CD4-positive, alpha-beta T cell treated with Interleukin-15 for 4 hours (primary cell): ENCODE measurements around the gene CREBBP.
A peak's percentile ranks its signal among the peaks of the same experiment; 100 is the strongest.

Source experiments
- DNase-seq: peaks from one replicate; pipeline ENCODE4 v3.0.0-alpha.2; 2020; ENCODE audit warnings: low spot score

Gene CREBBP

GRCh38 chr16:3856367-3857141 lies 24.0 kb downstream of the CREBBP start:
- no peak for DNase-seq

DNA sequence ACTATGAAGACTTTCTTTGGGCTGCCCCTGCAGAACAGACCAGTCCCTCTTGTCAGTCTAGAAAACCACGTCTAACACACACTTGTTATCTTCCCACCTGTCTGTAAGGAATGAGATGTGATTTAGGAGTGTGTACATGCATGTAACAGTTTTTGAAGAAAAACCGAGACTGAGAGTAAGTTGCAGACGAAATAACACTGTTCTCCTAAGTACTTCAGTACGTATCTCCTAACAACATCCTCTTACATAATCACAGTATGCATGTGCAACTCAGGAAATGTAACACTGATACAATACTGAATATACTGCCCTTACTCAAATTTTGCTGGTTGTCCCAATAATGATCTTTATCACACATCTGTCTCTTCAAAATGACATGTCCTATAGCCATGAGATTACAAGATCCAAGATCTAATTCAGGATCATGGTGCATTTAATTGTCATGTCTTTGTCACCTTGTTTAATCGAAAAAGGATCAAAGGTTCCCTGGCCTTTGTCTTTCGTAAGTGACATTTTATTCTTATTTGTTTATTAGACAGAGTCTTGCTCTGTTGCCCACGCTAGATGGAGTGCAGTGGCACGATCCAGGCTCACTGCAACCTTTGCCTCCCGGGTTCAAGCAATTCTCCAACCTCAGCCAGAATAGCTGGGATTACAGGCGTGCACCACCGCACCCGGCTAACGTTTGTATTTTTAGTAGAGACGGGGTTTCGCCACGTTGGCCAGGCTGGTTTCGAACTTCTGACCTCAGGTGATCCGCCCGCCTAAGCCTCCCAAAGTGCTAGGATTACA lies 25.6 kb downstream of the CREBBP start:
- DNase-seq: no peak

DNA sequence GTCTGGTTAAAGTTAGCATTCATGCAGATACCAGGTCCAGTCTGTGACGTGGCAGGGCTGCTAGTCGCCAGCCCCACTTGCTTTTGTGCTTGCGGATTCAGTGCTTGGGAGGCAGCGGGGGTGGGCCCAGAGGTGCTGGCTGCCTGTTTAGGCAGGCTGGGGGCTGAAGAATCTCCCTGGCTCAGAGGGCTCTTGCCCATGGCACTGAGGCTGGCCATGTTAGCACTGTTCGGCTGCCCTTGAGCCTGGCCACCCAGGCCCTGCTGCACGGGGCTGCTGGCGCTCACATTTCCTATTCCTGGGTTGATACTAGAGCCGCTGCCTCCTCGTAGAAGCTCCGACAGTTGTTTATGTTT lies 30.0 kb downstream of the CREBBP start:
- DNase-seq: no peak

- DNase-seq: no peak
Measured at GRCh38 chr16:3849751-3850543, 30.6 kb downstream of the CREBBP start.

DNA sequence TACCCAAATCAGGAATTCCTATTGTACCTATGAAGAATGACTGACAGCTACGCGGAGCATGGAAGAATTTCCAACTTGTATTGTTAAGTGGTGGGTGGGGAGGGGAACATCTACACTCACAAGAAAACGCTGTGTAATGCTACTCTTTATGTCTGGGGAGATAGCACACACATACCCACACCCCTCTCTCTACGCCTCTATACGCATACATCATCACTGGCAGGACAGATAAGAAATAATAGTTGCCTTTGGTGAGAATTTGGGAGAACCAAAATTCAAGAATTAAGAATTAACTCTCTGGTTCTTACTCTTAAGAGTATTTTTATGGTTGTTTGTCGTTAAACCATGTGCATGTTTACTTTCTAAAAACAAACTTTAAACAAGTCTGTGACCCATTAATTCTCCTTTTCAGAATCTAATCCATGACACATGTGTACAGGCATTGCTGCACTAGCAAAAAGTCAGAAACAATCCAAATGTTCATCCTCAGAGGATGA lies 33.9 kb downstream of the CREBBP start:
- DNase-seq: no peak

GRCh38 chr16:3846087-3846486 lies 34.4 kb downstream of the CREBBP start:
- DNase-seq: no peak

GRCh38 chr16:3842994-3843393 lies 37.5 kb downstream of the CREBBP start:
- DNase-seq: no peak

GRCh38 chr16:3841729-3842508 lies 38.6 kb downstream of the CREBBP start:
- DNase-seq: no peak

DNA sequence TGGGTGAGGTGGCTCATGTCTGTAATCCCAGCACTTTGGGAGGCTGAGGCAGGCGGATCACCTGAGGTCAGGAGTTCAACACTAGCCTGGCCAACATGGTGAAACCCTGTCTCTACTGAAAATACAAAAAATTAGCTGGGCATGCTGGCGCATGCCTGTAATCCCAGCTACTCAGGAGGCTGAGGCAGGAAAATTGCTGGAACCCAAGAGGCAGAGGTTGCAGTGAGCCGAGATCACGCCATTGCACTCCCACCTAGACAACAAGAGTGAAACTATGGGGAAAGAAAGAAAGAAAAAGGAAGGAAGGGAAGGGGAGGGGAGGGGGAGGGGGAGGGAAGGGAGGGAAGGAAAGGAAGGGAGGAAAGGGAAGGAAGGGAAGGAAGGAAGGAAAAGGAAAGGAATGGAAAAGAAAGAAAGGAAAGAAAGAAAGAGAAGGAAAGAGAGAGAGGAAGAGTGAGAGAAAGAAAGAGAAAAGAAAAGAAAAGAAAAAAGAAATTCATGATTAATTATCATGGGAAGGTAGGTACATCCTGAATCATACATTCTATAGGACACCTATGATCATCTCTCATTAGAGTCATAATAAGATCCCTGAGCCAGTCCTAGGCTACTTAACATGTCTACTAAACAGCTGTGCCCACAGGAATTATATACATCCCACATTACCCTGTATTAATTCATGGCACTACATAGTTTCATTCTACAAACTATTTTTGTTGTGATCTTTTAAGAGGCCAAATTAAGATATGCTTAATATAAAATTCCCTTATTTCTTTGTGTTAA lies 40.9 kb downstream of the CREBBP start:
- DNase-seq: no peak

- DNase-seq: no peak
Measured at GRCh38 chr16:3838600-3839401, 41.7 kb downstream of the CREBBP start.

- no peak for DNase-seq
Measured at GRCh38 chr16:3837851-3838586, 42.5 kb downstream of the CREBBP start.

- no peak for DNase-seq
Measured at GRCh38 chr16:3836641-3837040, 43.9 kb downstream of the CREBBP start.

DNA sequence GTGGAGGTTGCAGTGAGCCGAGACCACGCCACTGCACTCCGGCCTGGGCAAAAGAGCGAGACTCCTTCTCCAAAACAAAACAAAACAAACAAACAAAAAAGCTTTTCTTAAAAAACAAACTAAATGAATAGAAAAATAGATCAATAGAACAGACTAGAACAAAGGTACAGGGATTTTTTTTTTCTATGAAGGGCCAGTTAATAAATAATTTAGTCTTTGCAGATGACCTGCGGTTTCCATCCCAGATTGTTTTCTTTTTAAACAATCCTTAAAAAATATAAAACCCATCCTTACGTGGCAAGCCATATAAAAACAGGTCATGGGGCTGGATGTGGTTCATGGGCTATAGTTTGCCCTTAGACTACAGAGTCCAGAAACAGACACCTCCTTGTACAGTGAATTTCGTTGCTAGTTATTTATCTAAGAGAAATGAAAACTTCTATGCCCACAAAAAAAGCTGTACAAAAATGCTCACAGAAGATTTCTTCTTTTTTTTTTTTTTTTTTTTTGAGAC lies 45.4 kb downstream of the CREBBP start:
- no peak for DNase-seq

GRCh38 chr16:3832668-3833067 lies 47.8 kb downstream of the CREBBP start:
- DNase-seq: no peak

DNA sequence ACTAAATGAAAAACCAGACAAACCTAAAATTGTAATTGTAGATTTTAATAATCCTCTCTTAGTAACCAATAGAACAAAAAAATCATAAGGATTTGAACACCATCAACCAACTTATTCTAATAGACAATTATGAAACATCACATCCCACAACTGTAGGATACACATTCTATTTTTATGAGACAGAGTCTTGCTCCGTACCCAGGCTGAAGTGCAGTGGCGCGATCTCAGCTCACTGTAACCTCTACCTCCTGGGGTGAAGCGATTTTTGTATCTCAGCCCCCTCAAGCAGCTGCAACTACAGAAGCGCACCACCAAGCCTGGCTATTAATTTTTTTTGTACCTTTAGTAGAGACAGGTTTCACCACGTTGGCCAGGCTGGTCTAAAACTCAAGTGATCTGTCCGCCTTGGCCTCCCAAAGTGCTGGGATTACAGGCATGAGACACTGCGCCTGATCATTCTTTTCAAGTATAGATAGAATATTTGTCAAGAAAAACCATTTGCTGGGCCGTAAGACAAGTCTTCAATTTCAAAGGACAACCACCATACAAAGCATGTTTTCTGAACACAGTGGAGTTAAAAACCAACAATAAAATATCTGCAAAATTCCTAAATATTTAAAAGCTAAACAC lies 49.8 kb downstream of the CREBBP start:
- DNase-seq: no peak

DNA sequence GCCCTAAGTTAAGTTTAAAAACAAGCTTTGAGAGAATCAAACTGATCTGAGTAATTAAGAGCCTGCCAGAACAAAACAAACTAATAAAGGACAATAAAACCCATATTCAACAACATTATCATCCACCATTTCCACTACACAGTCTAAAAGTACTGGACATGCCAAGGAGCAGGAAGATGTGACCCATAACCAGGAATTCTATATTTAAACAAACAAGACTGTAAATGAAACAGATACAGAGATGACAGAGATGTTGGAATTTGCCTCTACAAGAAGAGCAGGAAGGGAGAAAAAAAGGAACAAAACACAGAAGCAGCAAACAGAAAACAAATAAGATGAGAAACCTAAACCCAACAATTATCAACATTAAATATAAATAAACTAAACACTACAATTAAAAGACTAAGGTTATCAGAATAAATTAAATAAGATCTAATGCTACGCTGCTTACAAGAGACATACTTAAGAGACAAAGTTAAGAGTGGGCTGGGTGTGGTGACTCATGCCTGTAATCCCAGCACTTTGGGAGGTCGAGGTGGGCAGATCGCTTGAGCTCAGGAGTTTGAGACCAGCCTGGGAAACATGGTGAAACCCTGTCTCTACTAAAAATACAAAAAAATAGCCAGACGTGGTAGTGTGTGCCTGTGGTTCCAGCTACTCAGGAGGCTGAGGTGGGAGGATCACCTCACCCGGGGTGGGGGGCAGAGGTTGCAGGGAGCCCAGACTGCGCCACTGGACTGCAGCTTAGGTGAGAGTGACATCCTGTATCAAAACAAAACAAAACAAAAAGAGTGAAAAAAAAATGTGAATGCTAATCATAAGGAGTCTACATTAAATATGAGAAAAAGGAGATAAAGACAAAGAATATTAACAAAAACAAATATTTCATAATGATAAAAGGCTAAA lies 50.6 kb downstream of the CREBBP start:
- DNase-seq: no peak

DNA sequence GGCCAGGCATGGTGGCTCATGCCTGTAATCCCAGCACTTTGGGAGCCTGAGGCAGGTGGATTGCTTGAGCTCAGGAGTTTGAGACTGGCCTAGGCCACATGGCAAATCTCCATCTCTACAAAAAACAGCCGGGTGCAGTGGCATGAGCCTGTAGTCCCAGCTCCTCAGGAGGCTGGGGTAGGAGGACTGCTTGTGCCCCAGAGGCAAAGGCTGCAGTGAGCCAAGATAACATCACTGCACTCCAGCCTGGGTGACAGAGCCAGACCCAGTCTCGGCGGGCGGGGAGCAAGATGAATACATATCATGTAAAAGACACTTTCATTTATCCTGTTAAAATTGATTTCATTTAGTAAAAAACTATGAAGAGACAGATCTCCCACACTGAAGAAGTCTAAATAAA lies 54.6 kb downstream of the CREBBP start:
- DNase-seq: no peak

- DNase-seq: peak; percentile 48
Measured at GRCh38 chr16:3825103-3825502, 55.4 kb downstream of the CREBBP start.
